ENCODE data around the gene RPN2. TPM values are rescaled to one million over a fixed set of nuclear protein-coding genes. Genes with fewer than 3 reads are reported as not detected.

RPN2 gene
- polyA plus RNA-seq, 1 of the 3 experiments (the other 2 are of a cell fraction): 420 TPM

DNA sequence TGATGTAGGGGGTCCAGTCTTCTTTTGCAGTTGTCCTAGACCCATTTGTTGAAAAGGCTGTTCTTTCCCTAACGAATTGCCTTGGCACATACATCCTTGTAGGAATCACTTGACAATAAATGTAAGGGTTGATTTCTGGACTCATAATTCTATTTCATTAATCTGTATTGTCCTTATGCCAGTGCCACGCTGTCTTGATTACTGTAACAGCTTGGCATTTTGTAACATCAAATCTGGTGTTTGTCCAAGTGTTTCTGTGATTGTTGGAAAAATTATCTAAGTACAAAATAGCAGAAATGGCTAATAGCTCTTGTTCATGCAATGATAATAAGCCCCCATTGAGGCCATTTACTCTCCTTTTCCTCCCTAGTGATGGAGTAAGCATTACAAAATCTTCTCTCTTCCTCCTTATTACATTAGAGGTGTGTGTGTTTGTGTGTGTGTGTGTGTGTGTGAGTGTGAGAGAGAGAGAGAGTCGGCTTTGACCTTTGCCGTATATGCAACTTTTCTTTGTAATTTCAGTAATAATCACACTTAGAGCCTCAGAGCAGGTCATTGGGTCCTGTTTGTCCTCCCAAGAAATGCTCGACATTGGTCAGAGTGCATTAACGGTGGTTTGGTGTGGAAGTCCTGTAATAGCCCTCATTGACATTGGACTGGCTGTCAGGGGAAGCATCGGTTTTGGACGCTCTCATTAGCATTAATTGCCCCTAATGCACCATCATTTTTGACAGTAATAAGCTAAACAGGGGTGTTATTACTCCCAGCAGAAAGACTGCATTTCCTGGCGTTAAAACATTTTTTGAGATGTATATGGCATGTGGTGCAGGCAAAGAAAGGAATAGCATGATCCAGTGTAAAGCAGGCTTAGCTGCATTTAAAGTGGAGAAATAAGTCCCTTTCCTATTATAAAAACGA lies 40.9 kb downstream of the RPN2 start:
- TF ChIP-seq ELF1 (IDR thresholded peaks at IDR 0.05) (no peak), EZH2phosphoT487 (IDR thresholded peaks at IDR 0.05; ENCODE audit: borderline replicate concordance, low read depth) (no peak), FOXJ3 (CRISPR knock-in tag; IDR thresholded peaks at IDR 0.05) (no peak), RCOR1 (IDR thresholded peaks at IDR 0.05; ENCODE audit: low read length) (no peak), TCF12 (IDR thresholded peaks at IDR 0.05) (no peak), MXI1 (IDR thresholded peaks at IDR 0.05; ENCODE audit: low read depth, low read length) (no peak), EP300 (IDR thresholded peaks at IDR 0.05; ENCODE audit: borderline replicate concordance in 1 of 2, low read depth in 1 of 2, low read length in 1 of 2) (no peak), RFX5 (IDR thresholded peaks at IDR 0.05; ENCODE audit: low read length) (no peak), FOSL2 (IDR thresholded peaks at IDR 0.05; ENCODE audit: borderline replicate concordance, low read depth) (no peak)
- TF ChIP-seq, protein P1, sequence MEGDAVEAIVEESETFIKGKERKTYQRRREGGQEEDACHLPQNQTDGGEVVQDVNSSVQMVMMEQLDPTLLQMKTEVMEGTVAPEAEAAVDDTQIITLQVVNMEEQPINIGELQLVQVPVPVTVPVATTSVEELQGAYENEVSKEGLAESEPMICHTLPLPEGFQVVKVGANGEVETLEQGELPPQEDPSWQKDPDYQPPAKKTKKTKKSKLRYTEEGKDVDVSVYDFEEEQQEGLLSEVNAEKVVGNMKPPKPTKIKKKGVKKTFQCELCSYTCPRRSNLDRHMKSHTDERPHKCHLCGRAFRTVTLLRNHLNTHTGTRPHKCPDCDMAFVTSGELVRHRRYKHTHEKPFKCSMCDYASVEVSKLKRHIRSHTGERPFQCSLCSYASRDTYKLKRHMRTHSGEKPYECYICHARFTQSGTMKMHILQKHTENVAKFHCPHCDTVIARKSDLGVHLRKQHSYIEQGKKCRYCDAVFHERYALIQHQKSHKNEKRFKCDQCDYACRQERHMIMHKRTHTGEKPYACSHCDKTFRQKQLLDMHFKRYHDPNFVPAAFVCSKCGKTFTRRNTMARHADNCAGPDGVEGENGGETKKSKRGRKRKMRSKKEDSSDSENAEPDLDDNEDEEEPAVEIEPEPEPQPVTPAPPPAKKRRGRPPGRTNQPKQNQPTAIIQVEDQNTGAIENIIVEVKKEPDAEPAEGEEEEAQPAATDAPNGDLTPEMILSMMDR (IDR thresholded peaks at IDR 0.05): no peak
- TF ChIP-seq, protein P2, sequence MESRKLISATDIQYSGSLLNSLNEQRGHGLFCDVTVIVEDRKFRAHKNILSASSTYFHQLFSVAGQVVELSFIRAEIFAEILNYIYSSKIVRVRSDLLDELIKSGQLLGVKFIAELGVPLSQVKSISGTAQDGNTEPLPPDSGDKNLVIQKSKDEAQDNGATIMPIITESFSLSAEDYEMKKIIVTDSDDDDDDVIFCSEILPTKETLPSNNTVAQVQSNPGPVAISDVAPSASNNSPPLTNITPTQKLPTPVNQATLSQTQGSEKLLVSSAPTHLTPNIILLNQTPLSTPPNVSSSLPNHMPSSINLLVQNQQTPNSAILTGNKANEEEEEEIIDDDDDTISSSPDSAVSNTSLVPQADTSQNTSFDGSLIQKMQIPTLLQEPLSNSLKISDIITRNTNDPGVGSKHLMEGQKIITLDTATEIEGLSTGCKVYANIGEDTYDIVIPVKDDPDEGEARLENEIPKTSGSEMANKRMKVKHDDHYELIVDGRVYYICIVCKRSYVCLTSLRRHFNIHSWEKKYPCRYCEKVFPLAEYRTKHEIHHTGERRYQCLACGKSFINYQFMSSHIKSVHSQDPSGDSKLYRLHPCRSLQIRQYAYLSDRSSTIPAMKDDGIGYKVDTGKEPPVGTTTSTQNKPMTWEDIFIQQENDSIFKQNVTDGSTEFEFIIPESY (IDR thresholded peaks at IDR 0.05; ENCODE audit: borderline replicate concordance, low read depth): no peak
- 72% methylated on average over 10 of the region's 10 CpGs for WGBS (ENCODE audit: low lambda C conversion rate)
- CTCF ChIA-PET: interaction anchor here (0.8 to 2.4 kb wide), 6 partner anchors 9 to 69 kb away, joined by 3 to 7 read pairs (median 5); partner anchors contain the start of gene MANBAL
- Histone ChIP-seq H3F3A (replicated peaks; ENCODE audit: insufficient read depth) (peaks cover 4% of the 10 kb centered on the region), H3K9me2 (no peaks in the 10 kb centered on the region), H3K79me2 (ENCODE audit: insufficient read depth) (peaks cover 19% of the 10 kb centered on the region; the same call in 1 of the 2 replicates), H3K4me1 (ENCODE audit: control insufficient read depth in 1 of 2, insufficient read depth in 2 of 2, low read depth in 1 of 2, low read length in 1 of 2) (peaks cover 0 to 26% of the 10 kb centered on the region in 2 experiments; a peak in 2 of 4 replicates), H2AFZ (ENCODE audit: low read depth) (no peak overlapping the region), H3K4me3 (ENCODE audit: low read depth in 2 of 2, low read length in 1 of 2) (no peak overlapping the region), H3K9ac (no peak overlapping the region), H4K20me1 (ENCODE audit: insufficient read depth) (no peaks in the 10 kb centered on the region), H3K27me3 (ENCODE audit: insufficient read depth) (no peaks in the 10 kb centered on the region), H3K36me3 (replicated peaks in 1 of 2; ENCODE audit: control insufficient read depth in 1 of 2, insufficient read depth in 2 of 2, low read length in 1 of 2) (peaks cover 51 to 53% of the 10 kb centered on the region in 2 experiments), H3K27ac (ENCODE audit: low read depth in 2 of 2, low read length in 1 of 2) (peak overlapping the region in 1 of 2 experiments; percentile 90; a peak in 2 of 4 replicates), H3K9me3 (no peaks in the 10 kb centered on the region), H3K4me2 (no peak overlapping the region)
- DNase-seq: peak; percentile 38
- POLR2A ChIA-PET: interaction anchor here (1.0 kb wide), 1 partner anchor 9 kb away, joined by 3 read pairs; no protein-coding TSS in a partner anchor
